Measurements from ENCODE around the gene PRR14.

PRR14 gene

GRCh38 chr16:30650369-30651123 is at the start of gene PRR14:
TSS of gene PRR14 (plus strand) at chr16:30650960. CDS start at chr16:30651646, 686 bp downstream.
- Mint-ChIP-seq H3K4me3 (peak within 1 kb of the TSS; percentile 99), H3K9me3 (no peaks in the 10 kb centered on the region), H3K27ac (peak within 1 kb of the TSS; percentile 92 to 95 (median 94)), H3K36me3 (ENCODE audit: low read depth) (peaks cover 5% of the 10 kb centered on the region), H3K27me3 (ENCODE audit: low read depth) (no peaks in the 10 kb centered on the region), H3K4me1 (peaks cover 18% of the 10 kb centered on the region)
- peak in 2 of 3 experiments; percentile 10 to 26 for TF ChIP-seq CTCF (IDR thresholded peaks at IDR 0.05; ENCODE audit: unreplicated experiment in 3 of 3)

GRCh38 chr16:30601966-30602365 is 48.8 kb upstream of the PRR14 start:
- no peaks in the 10 kb centered on the region for H3K27me3 Mint-ChIP-seq (ENCODE audit: low read depth)
- no peaks in the 10 kb centered on the region for H3K9me3 Mint-ChIP-seq
- H3K4me1 Mint-ChIP-seq, result peaks cover 5% of the 10 kb centered on the region
- H3K4me3 Mint-ChIP-seq, result no peak overlapping the region
- no peak for TF ChIP-seq CTCF (IDR thresholded peaks at IDR 0.05; ENCODE audit: unreplicated experiment in 3 of 3)
- peak overlapping the region; percentile 36 to 67 (median 55) for H3K27ac Mint-ChIP-seq
- H3K36me3 Mint-ChIP-seq (ENCODE audit: low read depth), result peaks cover 56% of the 10 kb centered on the region

- no peak for TF ChIP-seq CTCF (IDR thresholded peaks at IDR 0.05; ENCODE audit: unreplicated experiment in 3 of 3)
- Mint-ChIP-seq H3K9me3 (no peaks in the 10 kb centered on the region), H3K4me3 (no peak overlapping the region), H3K36me3 (ENCODE audit: low read depth) (peaks cover 60% of the 10 kb centered on the region), H3K4me1 (peaks cover 5% of the 10 kb centered on the region), H3K27ac (peak overlapping the region; percentile 55 to 84 (median 67)), H3K27me3 (ENCODE audit: low read depth) (no peaks in the 10 kb centered on the region)
Observed at GRCh38 chr16:30602616-30603277, 48.0 kb upstream of the PRR14 start.

GRCh38 chr16:30603945-30604315 is 46.8 kb upstream of the PRR14 start:
- no peak for TF ChIP-seq CTCF (IDR thresholded peaks at IDR 0.05; ENCODE audit: unreplicated experiment in 3 of 3)
- Mint-ChIP-seq H3K4me1 (peaks cover 5% of the 10 kb centered on the region), H3K36me3 (ENCODE audit: low read depth) (peaks cover 65% of the 10 kb centered on the region), H3K27ac (peak overlapping the region; percentile 23 to 79 (median 67)), H3K9me3 (no peaks in the 10 kb centered on the region), H3K27me3 (ENCODE audit: low read depth) (no peaks in the 10 kb centered on the region), H3K4me3 (no peak overlapping the region)

GRCh38 chr16:30604316-30604947 is 46.3 kb upstream of the PRR14 start:
- no peak for TF ChIP-seq CTCF (IDR thresholded peaks at IDR 0.05; ENCODE audit: unreplicated experiment in 3 of 3)
- no peaks in the 10 kb centered on the region for H3K9me3 Mint-ChIP-seq
- H3K4me1 Mint-ChIP-seq, result peaks cover 5% of the 10 kb centered on the region
- no peaks in the 10 kb centered on the region for H3K27me3 Mint-ChIP-seq (ENCODE audit: low read depth)
- H3K36me3 Mint-ChIP-seq (ENCODE audit: low read depth), result peaks cover 65% of the 10 kb centered on the region
- peak overlapping the region in 1 of 3 experiments; percentile 28 for H3K4me3 Mint-ChIP-seq
- peak overlapping the region; percentile 62 to 79 (median 67) for H3K27ac Mint-ChIP-seq

All from nephron (organoid).